ENCODE measurements around the gene MMRN2. TPM values are rescaled to one million over a fixed set of nuclear protein-coding genes. Genes with fewer than 3 reads are reported as not detected.

Gene MMRN2
- total RNA-seq, 1 experiment from 2014 or later = 8.3 TPM

GRCh38 chr10:86962136-86962980, 4.9 kb upstream of the MMRN2 start:
- Histone ChIP-seq H3K79me2 (ENCODE audit: insufficient read depth, low read length) (peaks cover 9% of the 10 kb centered on the region; the same call in 1 of the 2 replicates), H3K4me2 (ENCODE audit: low read length) (peak overlapping the region; percentile 100), H3K9ac (ENCODE audit: low read length) (peak overlapping the region; percentile 71; the same call in 1 of the 2 replicates), H2AFZ (ENCODE audit: low read depth, low read length, poor library complexity, severe bottlenecking) (no peak overlapping the region), H3K9me2 (ENCODE audit: insufficient read depth) (no peaks in the 10 kb centered on the region), H3K9me3 (ENCODE audit: control insufficient read depth in 1 of 2, insufficient read depth in 1 of 2, low read depth in 1 of 2, low read length in 2 of 2) (no peaks in the 10 kb centered on the region), H3K4me1 (ENCODE audit: control insufficient read depth in 1 of 2, insufficient read depth in 2 of 2, low read length in 2 of 2) (peaks cover 66 to 89% of the 10 kb centered on the region in 2 experiments), H3K36me3 (ENCODE audit: control insufficient read depth in 1 of 2, insufficient read depth in 2 of 2, low read length in 2 of 2) (0 out of 4 replicates have a peak, but pooled peaks cover 0 to 5% of the 10 kb centered on the region in 2 experiments), H3K27ac (ENCODE audit: low read depth, low read length) (peak overlapping the region; percentile 94; the same call in 1 of the 2 replicates), H4K20me1 (ENCODE audit: insufficient read depth) (no peaks in the 10 kb centered on the region), H3K4me3 (replicated peaks in 1 of 2; ENCODE audit: low read depth in 1 of 2, low read length in 2 of 2) (no peak overlapping the region), H3K27me3 (ENCODE audit: insufficient read depth, low read length) (no peaks in the 10 kb centered on the region)
- ChIA-PET CTCF (interaction anchor here (0.8 to 2.1 kb wide), 3 partner anchors 9 to 277 kb away, joined by 3 to 10 read pairs (median 3); no protein-coding TSS in a partner anchor), POLR2A (no interaction called here), RAD21 (ENCODE audit: low non-redundant PET in 1 of 2, low total read pairs in 2 of 2, uncharacterized antibody in 2 of 2, unreplicated experiment in 2 of 2) (no interaction called here)
- BruUV-seq (replicated peaks) = no TSS peak
- intact Hi-C loops (cut with micrococcal nuclease) = loop anchor here (5.0 kb wide), 1 partner anchor 250 kb away; no protein-coding TSS in a partner anchor
- DNase-seq (ENCODE audit: low read depth, low spot score) = no peak
- ATAC-seq = no peak
- TF ChIP-seq EZH2 (IDR thresholded peaks at IDR 0.05) = no peak
- no peak for TF ChIP-seq TCF7L2 (IDR thresholded peaks at IDR 0.05; ENCODE audit: borderline replicate concordance, extremely low read depth, insufficient read depth, insufficient read length)
- no peak for TF ChIP-seq REST (IDR thresholded peaks at IDR 0.05; ENCODE audit: low read depth)
- TF ChIP-seq SRF (IDR thresholded peaks at IDR 0.05; ENCODE audit: low read depth) = no peak
- no peak for TF ChIP-seq ZNF274 (IDR thresholded peaks at IDR 0.05; ENCODE audit: low read depth, low read length)
- TF ChIP-seq ELF1 (IDR thresholded peaks at IDR 0.05; ENCODE audit: borderline replicate concordance, low read depth) = no peak
- TF ChIP-seq MAX (IDR thresholded peaks at IDR 0.05) = no peak
- TF ChIP-seq EZH2phosphoT487 (IDR thresholded peaks at IDR 0.05; ENCODE audit: borderline replicate concordance) = no peak
- no peak for TF ChIP-seq ATF3 (IDR thresholded peaks at IDR 0.05)
- no peak for TF ChIP-seq EGR1 (IDR thresholded peaks at IDR 0.05; ENCODE audit: low read depth)
- no peak for TF ChIP-seq SIN3A (IDR thresholded peaks at IDR 0.05; ENCODE audit: low read depth)
